Vagina (tissue), 2 donors: Measurements from ENCODE around the gene HIGD1B.

ENCODE experiments used
- CTCF ChIP-seq, 3 experiments: fragments of 450-650 bp in 2 of 3; fragments of 200-600 bp in 1 of 3; sonication (generic) in 1 of 3; IDR thresholded peaks; one replicate each; pipeline ENCODE4 v1.5.1; 2017 to 2019; ENCODE audit warnings: antibody characterized with exemption in 3 of 3, mild to moderate bottlenecking in 2 of 3, moderate library complexity in 2 of 3
- POLR2A ChIP-seq, 2 donors: fragments of 450-650 bp; IDR thresholded peaks; one replicate each; pipeline ENCODE4 v1.6.1; 2017; ENCODE audit warnings: antibody characterized with exemption in 2 of 2, mild to moderate bottlenecking in 2 of 2, moderate library complexity in 2 of 2

DNA sequence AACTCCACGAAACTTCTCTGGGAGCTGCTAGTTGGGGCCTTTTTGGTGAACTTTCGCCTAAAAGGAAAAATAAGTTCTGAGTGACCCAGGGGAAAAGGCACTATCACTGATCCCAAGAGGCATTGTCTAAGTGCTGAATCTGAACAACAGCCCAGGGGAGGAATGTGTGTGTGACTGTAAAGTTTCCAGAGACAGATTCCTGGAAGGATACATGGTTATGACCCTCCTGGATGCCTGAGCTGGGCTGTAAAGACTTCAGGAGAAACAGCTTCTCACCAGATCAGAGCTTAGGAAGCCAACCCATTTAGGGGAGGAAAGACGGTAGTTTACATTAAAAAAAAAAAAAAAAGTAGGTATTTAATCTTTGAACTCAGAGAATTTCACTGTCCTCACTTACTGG lies 20.2 kb downstream of the HIGD1B start:
- no peak for TF ChIP-seq CTCF (IDR thresholded peaks at IDR 0.05)
- no peak for TF ChIP-seq POLR2A (IDR thresholded peaks at IDR 0.05)
